ENCODE results near the gene SCFD2.
A peak's percentile ranks its signal among the peaks of the same experiment; 100 is the strongest.

The SCFD2 gene

GRCh38 chr4:52989865-52990264 is 376.0 kb downstream of the SCFD2 start:
- DNase-seq (ENCODE audit: low read depth), result no peak
- TF ChIP-seq, protein P1, sequence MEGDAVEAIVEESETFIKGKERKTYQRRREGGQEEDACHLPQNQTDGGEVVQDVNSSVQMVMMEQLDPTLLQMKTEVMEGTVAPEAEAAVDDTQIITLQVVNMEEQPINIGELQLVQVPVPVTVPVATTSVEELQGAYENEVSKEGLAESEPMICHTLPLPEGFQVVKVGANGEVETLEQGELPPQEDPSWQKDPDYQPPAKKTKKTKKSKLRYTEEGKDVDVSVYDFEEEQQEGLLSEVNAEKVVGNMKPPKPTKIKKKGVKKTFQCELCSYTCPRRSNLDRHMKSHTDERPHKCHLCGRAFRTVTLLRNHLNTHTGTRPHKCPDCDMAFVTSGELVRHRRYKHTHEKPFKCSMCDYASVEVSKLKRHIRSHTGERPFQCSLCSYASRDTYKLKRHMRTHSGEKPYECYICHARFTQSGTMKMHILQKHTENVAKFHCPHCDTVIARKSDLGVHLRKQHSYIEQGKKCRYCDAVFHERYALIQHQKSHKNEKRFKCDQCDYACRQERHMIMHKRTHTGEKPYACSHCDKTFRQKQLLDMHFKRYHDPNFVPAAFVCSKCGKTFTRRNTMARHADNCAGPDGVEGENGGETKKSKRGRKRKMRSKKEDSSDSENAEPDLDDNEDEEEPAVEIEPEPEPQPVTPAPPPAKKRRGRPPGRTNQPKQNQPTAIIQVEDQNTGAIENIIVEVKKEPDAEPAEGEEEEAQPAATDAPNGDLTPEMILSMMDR (conservative IDR thresholded peaks at IDR 0.05; ENCODE audit: control insufficient read depth, insufficient read depth, low read depth, low read length), result no peak

DNA sequence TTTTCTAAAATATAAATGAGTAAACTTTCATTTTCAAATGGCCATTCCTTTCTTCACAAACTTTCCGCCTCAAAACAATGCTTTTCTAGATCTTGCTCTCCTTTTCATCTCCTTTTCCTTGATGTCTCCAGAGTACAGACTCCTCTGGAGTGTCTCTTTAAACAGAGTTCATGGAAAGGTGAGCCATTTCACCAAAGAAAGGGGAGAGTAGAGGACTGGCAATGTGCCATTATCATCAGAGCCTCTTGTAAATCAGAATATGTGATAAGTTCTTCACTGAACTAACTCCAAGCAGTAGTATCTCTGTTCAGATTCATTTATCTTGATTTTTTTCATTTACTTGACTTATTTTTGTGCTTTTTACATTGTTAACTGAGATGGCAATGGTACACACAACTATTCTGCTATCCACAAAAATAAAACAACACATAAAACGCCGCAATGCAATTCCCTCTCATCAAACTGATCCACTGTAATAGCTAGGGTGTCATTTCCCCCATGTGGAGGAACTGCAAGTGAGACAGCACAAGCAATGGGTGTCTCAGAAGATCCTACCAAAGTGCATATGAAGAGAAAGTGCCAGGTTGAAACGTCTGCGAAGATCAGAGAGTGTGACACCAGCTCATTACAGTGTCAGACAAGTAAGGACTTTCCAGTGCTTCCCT is 378.3 kb downstream of the SCFD2 start:
- no peak overlapping the region for H3K4me3 ChIP-seq (ENCODE audit: control insufficient read depth, low read depth, low read length)
- DNase-seq (ENCODE audit: low read depth), result no peak
- TF ChIP-seq, protein P1 (conservative IDR thresholded peaks at IDR 0.05; ENCODE audit: control insufficient read depth, insufficient read depth, low read depth, low read length), result no peak

More at GRCh38 chr4:52989865-52990264, 376.0 kb downstream of the SCFD2 start:
- H3K4me3 ChIP-seq (ENCODE audit: control insufficient read depth, low read depth, low read length), result no peak overlapping the region

- DNase-seq (ENCODE audit: low read depth), result peak; percentile 65
- no peak overlapping the region for H3K4me3 ChIP-seq (ENCODE audit: control insufficient read depth, low read depth, low read length)
- TF ChIP-seq, protein P1 (conservative IDR thresholded peaks at IDR 0.05; ENCODE audit: control insufficient read depth, insufficient read depth, low read depth, low read length), result no peak
Observed at GRCh38 chr4:52984462-52984881, 381.4 kb downstream of the SCFD2 start.

- TF ChIP-seq, protein P1 (conservative IDR thresholded peaks at IDR 0.05; ENCODE audit: control insufficient read depth, insufficient read depth, low read depth, low read length), result peak; percentile 76
- DNase-seq (ENCODE audit: low read depth), result peak; percentile 75
- H3K4me3 ChIP-seq (ENCODE audit: control insufficient read depth, low read depth, low read length), result no peak overlapping the region
Observed at GRCh38 chr4:52983563-52984303, 382.1 kb downstream of the SCFD2 start.

GRCh38 chr4:52982946-52983340 is 382.9 kb downstream of the SCFD2 start:
- DNase-seq (ENCODE audit: low read depth), result no peak
- H3K4me3 ChIP-seq (ENCODE audit: control insufficient read depth, low read depth, low read length), result no peak overlapping the region
- TF ChIP-seq, protein P1 (conservative IDR thresholded peaks at IDR 0.05; ENCODE audit: control insufficient read depth, insufficient read depth, low read depth, low read length), result no peak

GRCh38 chr4:52982255-52982945 is 383.5 kb downstream of the SCFD2 start:
- no peak overlapping the region for H3K4me3 ChIP-seq (ENCODE audit: control insufficient read depth, low read depth, low read length)
- TF ChIP-seq, protein P1 (conservative IDR thresholded peaks at IDR 0.05; ENCODE audit: control insufficient read depth, insufficient read depth, low read depth, low read length), result peak; percentile 86
- peak; percentile 76 for DNase-seq (ENCODE audit: low read depth)

Data from fibroblast of mammary gland (primary cell).